MM.1S (cell line): ENCODE data around the gene GLCCI1.

Experiments used
- DNase-seq: peaks from one replicate; pipeline ENCODE4 v3.0.0-alpha.2; 2015
- H2AFZ ChIP-seq: fragments of 300-600 bp; sonication (generic); 2 replicates; pipeline ENCODE4 v1.6.0; 2016; ENCODE audit warnings: antibody characterized with exemption, low read length
- H3F3A ChIP-seq: fragments of 300-600 bp; sonication (generic); 2 replicates; pipeline ENCODE4 v1.6.1; 2016; ENCODE audit warnings: mild to moderate bottlenecking, antibody characterized with exemption, low read length, moderate library complexity, mixed read lengths; ENCODE audit not compliant: insufficient read depth
- H3K27ac ChIP-seq: fragments of 300-600 bp; sonication (generic); 2 replicates; pipeline ENCODE4 v1.5.1; 2016; ENCODE audit warnings: mild to moderate bottlenecking, low read length
- H3K27me3 ChIP-seq: fragments of 300-600 bp; sonication (generic); replicated peaks from 2 replicates; pipeline ENCODE4 v1.6.0; 2016; ENCODE audit warnings: low read length; ENCODE audit not compliant: insufficient read depth
- H3K36me3 ChIP-seq: fragments of 300-600 bp; sonication (generic); replicated peaks from 2 replicates; pipeline ENCODE4 v1.6.1; 2016; ENCODE audit warnings: mild to moderate bottlenecking, low read length, mixed read lengths; ENCODE audit not compliant: insufficient read depth
- H3K4me1 ChIP-seq: fragments of 300-600 bp; sonication (generic); 2 replicates; pipeline ENCODE4 v1.6.1; 2016; ENCODE audit warnings: low read length, mixed read lengths
- H3K4me2 ChIP-seq: fragments of 300-600 bp; sonication (generic); 2 replicates; pipeline ENCODE4 v1.6.0; 2016; ENCODE audit warnings: low read depth, low read length
- H3K4me3 ChIP-seq: fragments of 300-600 bp; sonication (generic); 2 replicates; pipeline ENCODE4 v1.5.1; 2016; ENCODE audit warnings: low read length, mixed read lengths
- H3K79me2 ChIP-seq: fragments of 300-600 bp; sonication (generic); 2 replicates; pipeline ENCODE4 v1.6.1; 2016; ENCODE audit warnings: mixed run types, low read length, mixed read lengths
- H3K9ac ChIP-seq: fragments of 300-600 bp; sonication (generic); 2 replicates; pipeline ENCODE4 v1.6.1; 2016; ENCODE audit warnings: low read length, mixed read lengths
- H3K9me2 ChIP-seq: fragments of 300-600 bp; sonication (generic); replicated peaks from 2 replicates; pipeline ENCODE4 v1.6.1; 2016; ENCODE audit warnings: mild to moderate bottlenecking, low read length, mixed read lengths; ENCODE audit not compliant: insufficient read depth
- H3K9me3 ChIP-seq: fragments of 300-600 bp; sonication (generic); replicated peaks from 2 replicates; pipeline ENCODE4 v1.6.1; 2016; ENCODE audit warnings: mild to moderate bottlenecking, low read length, mixed read lengths; ENCODE audit not compliant: insufficient read depth
- H4K20me1 ChIP-seq: fragments of 300-600 bp; sonication (generic); 2 replicates; pipeline ENCODE4 v1.6.1; 2016; ENCODE audit warnings: mild to moderate bottlenecking, low read length, moderate library complexity, mixed read lengths; ENCODE audit not compliant: insufficient read depth
- EZH2 ChIP-seq: fragments of 300-600 bp; sonication (generic); optimal IDR thresholded peaks from 2 replicates; pipeline ENCODE3; 2017; ENCODE audit warnings: low read depth, mild to moderate bottlenecking, antibody characterized with exemption, low read length, mixed read lengths
- EZH2phosphoT487 ChIP-seq: fragments of 300-600 bp; sonication (generic); IDR thresholded peaks from 2 replicates; pipeline ENCODE4 v1.6.1; 2018; ENCODE audit warnings: antibody characterized with exemption, low read length
- TF ChIP-seq, protein P1 (sequence below): fragments of 300-600 bp; sonication (generic); IDR thresholded peaks from 2 replicates; pipeline ENCODE4 v1.5.1; 2016; ENCODE audit warnings: antibody characterized with exemption, low read length, mixed read lengths

Gene GLCCI1

DNA sequence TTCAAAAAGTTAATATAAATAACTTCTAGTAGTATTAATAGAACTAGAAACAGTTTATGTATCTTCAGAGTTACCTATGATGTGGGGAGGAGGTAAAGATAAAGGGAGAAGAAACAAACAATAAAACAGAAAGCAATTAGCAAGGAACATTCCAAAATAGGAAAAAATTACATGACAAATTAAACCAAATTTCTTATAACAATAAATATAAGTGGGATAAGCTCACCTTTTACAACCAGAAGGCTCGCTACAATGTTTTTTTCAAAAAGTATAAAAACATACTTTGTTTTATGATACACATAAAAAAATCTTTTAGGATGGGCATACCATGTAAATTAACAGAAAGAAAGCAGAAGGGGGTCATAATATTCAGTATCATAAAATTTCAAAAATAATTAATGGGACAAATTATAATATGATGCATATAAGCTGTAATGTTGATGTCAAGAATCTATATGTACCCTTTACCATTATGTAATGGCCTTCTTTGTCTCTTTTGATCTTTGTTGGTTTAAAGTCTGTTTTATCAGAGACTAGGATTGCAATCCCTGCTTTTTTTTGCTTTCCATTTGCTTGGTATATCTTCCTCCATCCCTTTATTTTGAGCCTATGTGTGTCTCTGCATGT, 31.8 kb downstream of the GLCCI1 start:
- H3K27me3 ChIP-seq, result no peaks in the 10 kb centered on the region
- peaks cover 89% of the 10 kb centered on the region for H3K79me2 ChIP-seq
- H3F3A ChIP-seq, result peaks cover 12% of the 10 kb centered on the region; the same call in 1 of the 2 replicates
- no peaks in the 10 kb centered on the region for H4K20me1 ChIP-seq
- no peak overlapping the region for H2AFZ ChIP-seq
- peaks cover 12% of the 10 kb centered on the region; the same call in 1 of the 2 replicates for H3K36me3 ChIP-seq
- DNase-seq, result no peak
- peaks cover 11% of the 10 kb centered on the region for H3K4me1 ChIP-seq
- H3K9me3 ChIP-seq, result no peaks in the 10 kb centered on the region
- H3K4me2 ChIP-seq, result no peak overlapping the region
- H3K27ac ChIP-seq, result no peak overlapping the region
- no peak overlapping the region for H3K4me3 ChIP-seq
- H3K9me2 ChIP-seq, result no peaks in the 10 kb centered on the region
- no peak overlapping the region for H3K9ac ChIP-seq
- TF ChIP-seq EZH2, result no peak

- Histone ChIP-seq H3K79me2 (peaks cover 87% of the 10 kb centered on the region), H3F3A (no peaks in the 10 kb centered on the region; the same call in 1 of the 2 replicates)
Measured at GRCh38 chr7:8003077-8003476, 34.5 kb downstream of the GLCCI1 start.

DNA sequence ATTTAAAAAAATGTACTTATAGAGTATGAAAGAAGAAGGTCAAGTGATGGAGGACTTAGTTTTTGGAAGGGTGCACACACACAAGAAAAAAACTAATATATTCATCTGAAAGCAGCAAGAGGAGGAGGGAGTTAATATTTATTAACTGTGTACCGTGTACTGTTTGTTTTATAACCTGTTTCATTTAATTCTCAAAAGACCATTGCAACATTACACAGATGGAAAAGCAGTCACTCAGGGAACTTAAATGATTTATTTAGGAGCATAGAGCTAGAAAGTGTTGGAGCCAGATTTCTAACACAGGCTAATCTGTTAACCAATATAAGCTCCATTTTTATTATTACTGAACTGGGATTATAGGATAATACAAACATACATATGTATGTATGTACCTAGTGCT, 36.7 kb downstream of the GLCCI1 start:
- Histone ChIP-seq H3K9me3 (no peaks in the 10 kb centered on the region), H3K36me3 (peaks cover 26% of the 10 kb centered on the region; the same call in 1 of the 2 replicates), H3K27me3 (no peaks in the 10 kb centered on the region), H3K9ac (no peak overlapping the region), H3K4me1 (no peaks in the 10 kb centered on the region), H3F3A (no peaks in the 10 kb centered on the region), H2AFZ (no peak overlapping the region), H3K79me2 (peaks cover 83% of the 10 kb centered on the region), H3K9me2 (no peaks in the 10 kb centered on the region), H3K4me2 (no peak overlapping the region), H3K27ac (no peak overlapping the region), H3K4me3 (no peak overlapping the region), H4K20me1 (no peaks in the 10 kb centered on the region)
- no peak for DNase-seq
- no peak for TF ChIP-seq EZH2phosphoT487
- TF ChIP-seq, protein P1, sequence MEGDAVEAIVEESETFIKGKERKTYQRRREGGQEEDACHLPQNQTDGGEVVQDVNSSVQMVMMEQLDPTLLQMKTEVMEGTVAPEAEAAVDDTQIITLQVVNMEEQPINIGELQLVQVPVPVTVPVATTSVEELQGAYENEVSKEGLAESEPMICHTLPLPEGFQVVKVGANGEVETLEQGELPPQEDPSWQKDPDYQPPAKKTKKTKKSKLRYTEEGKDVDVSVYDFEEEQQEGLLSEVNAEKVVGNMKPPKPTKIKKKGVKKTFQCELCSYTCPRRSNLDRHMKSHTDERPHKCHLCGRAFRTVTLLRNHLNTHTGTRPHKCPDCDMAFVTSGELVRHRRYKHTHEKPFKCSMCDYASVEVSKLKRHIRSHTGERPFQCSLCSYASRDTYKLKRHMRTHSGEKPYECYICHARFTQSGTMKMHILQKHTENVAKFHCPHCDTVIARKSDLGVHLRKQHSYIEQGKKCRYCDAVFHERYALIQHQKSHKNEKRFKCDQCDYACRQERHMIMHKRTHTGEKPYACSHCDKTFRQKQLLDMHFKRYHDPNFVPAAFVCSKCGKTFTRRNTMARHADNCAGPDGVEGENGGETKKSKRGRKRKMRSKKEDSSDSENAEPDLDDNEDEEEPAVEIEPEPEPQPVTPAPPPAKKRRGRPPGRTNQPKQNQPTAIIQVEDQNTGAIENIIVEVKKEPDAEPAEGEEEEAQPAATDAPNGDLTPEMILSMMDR, result no peak
- TF ChIP-seq EZH2, result no peak

More at GRCh38 chr7:8003077-8003476, 34.5 kb downstream of the GLCCI1 start:
- no peak for TF ChIP-seq EZH2
- TF ChIP-seq, protein P1, result no peak
- TF ChIP-seq EZH2phosphoT487, result no peak
- no peak overlapping the region for H3K4me3 ChIP-seq
- no peaks in the 10 kb centered on the region for H3K4me1 ChIP-seq
- no peak overlapping the region for H3K27ac ChIP-seq
- no peaks in the 10 kb centered on the region for H3K9me2 ChIP-seq
- no peaks in the 10 kb centered on the region for H3K9me3 ChIP-seq
- no peaks in the 10 kb centered on the region for H4K20me1 ChIP-seq
- H2AFZ ChIP-seq, result no peak overlapping the region
- no peak overlapping the region for H3K4me2 ChIP-seq
- no peaks in the 10 kb centered on the region for H3K27me3 ChIP-seq
- no peak overlapping the region for H3K9ac ChIP-seq
- DNase-seq, result no peak
- peaks cover 24% of the 10 kb centered on the region; the same call in 1 of the 2 replicates for H3K36me3 ChIP-seq

GRCh38 chr7:8014399-8014798, 45.8 kb downstream of the GLCCI1 start:
- H3K79me2 ChIP-seq, result peaks cover 77% of the 10 kb centered on the region
- no peak for DNase-seq
- H3K9me2 ChIP-seq, result no peaks in the 10 kb centered on the region
- H3K27me3 ChIP-seq, result no peaks in the 10 kb centered on the region
- H3K4me2 ChIP-seq, result no peak overlapping the region
- H3F3A ChIP-seq, result 0 out of 2 replicates have a peak, but pooled peaks cover 4% of the 10 kb centered on the region
- H3K4me1 ChIP-seq, result no peaks in the 10 kb centered on the region
- H4K20me1 ChIP-seq, result no peaks in the 10 kb centered on the region; the same call in 1 of the 2 replicates
- no peak overlapping the region for H3K9ac ChIP-seq
- no peak overlapping the region for H3K27ac ChIP-seq
- H3K36me3 ChIP-seq, result peaks cover 12% of the 10 kb centered on the region; the same call in 1 of the 2 replicates
- no peak overlapping the region for H2AFZ ChIP-seq
- no peak overlapping the region for H3K4me3 ChIP-seq
- TF ChIP-seq, protein P1, result no peak
- TF ChIP-seq EZH2phosphoT487, result no peak
- no peak for TF ChIP-seq EZH2
- no peaks in the 10 kb centered on the region for H3K9me3 ChIP-seq
